Measurements from ENCODE around the gene SMAD7. TPM values are rescaled to one million over a fixed set of nuclear protein-coding genes. Genes with fewer than 3 reads are reported as not detected.
A peak's percentile ranks its signal among the peaks of the same experiment; 100 is the strongest.

SMAD7 gene
- total RNA-seq, 2 experiments from 2014 or later, result 244 to 254 TPM

DNA sequence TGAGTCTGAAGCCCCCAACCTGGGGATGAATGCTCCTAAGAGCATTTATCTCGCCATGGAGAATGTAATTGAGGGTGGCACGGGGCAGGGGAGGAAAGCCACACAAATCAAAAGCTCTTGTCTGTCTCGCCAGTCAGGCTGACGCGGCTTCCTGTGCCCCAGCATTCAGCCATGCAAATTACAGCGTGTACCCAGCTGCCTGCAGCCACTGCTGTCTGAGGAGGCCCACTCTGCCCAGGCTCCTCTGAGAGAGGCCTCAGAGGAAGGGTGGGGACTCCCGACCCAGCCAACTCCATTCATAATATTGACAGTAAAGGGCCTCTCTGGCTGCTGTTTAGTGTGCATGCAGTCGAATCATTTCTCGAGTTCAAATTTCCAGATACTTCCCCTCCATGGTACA lies 22.0 kb downstream of the SMAD7 start:
- POLR2A ChIA-PET, result interaction anchor here (0.7 to 3.3 kb wide), 6 partner anchors 9 to 23 kb away, joined by 3 to 28 read pairs (median 9); no protein-coding TSS in a partner anchor
- Histone ChIP-seq H3K4me3 (ENCODE audit: low read length) (peak overlapping the region; percentile 31), H3K27ac (ENCODE audit: low read depth in 1 of 2, low read length in 2 of 2) (peak overlapping the region in 1 of 2 donors; percentile 24), H3K27me3 (ENCODE audit: control insufficient read depth in 1 of 2, insufficient read depth in 2 of 2, low read length in 2 of 2) (no peaks in the 10 kb centered on the region), H3K36me3 (ENCODE audit: insufficient read depth, low read length) (no peaks in the 10 kb centered on the region), H3K9me3 (ENCODE audit: control insufficient read depth in 1 of 2, insufficient read depth in 1 of 2, low read length in 2 of 2) (no peaks in the 10 kb centered on the region), H3K4me1 (ENCODE audit: insufficient read depth, low read length) (peaks cover 94% of the 10 kb centered on the region)
- DNase-seq (peak; percentile 54 to 93 (median 80)), ATAC-seq (ENCODE audit: poor library complexity) (peak; percentile 89)
- H3K4me1 Mint-ChIP-seq (ENCODE audit: low read depth), result peaks cover 97% of the 10 kb centered on the region
- peak overlapping the region; percentile 84 for H3K27ac Mint-ChIP-seq
- no peak for TF ChIP-seq CTCF (IDR thresholded peaks at IDR 0.05)
- intact Hi-C loops (cut with DNase I, micrococcal nuclease), result loop anchor here (1.0 to 10.0 kb wide), 4 partner anchors 13 to 46 kb away; partner anchors contain the start of gene SMAD7 (in 1 of the 2)
- peaks cover 19% of the 10 kb centered on the region for H3K36me3 Mint-ChIP-seq (ENCODE audit: low read depth)
- no peaks in the 10 kb centered on the region for H3K9me3 Mint-ChIP-seq
- no peaks in the 10 kb centered on the region for H3K27me3 Mint-ChIP-seq
- CTCF ChIA-PET, result interaction anchor here (0.6 to 1.2 kb wide), 7 partner anchors 9 to 68 kb away, joined by 3 to 5 read pairs (median 3); no protein-coding TSS in a partner anchor
- H3K4me3 Mint-ChIP-seq, result peak overlapping the region; percentile 86

DNA sequence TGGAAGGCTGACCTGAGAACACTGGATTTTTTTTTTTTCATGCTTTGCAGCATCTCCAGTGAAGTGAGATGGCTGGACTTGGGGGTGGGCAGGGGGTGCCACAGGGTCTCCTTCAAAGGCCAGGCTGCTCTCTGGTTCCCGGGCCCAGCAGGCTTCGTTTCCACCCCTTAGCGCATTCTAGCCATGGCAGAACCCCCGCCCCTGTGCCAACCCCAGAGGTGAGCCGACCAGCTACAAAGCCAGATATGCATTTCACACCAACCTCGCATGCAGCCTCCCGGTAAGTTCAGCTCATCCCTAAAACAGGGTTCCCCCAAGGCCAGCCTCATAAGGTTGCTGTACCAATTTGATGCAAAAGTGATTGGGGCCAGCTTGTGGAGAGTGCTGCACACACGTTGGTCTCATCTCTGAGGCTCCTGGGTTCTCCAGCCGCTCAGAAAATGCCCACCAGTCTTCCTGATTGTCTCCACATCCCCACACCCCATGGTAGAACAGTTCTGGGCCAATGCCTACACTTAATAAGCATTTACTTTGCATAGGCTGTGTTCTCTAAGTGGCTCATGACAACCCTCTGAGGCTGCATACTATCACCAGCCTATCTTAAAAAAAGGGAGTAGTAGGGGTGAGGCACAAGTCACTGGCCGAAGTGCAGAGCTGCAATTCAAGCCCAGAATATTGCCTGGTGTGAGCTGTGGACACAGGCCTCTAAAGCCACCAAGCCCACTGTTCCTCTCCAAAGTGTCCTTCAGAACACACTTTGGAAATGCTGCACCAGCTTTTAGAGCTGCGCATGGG lies 23.3 kb downstream of the SMAD7 start:
- Mint-ChIP-seq H3K9me3 (no peaks in the 10 kb centered on the region), H3K4me1 (ENCODE audit: low read depth) (peaks cover 97% of the 10 kb centered on the region), H3K36me3 (ENCODE audit: low read depth) (peaks cover 31% of the 10 kb centered on the region), H3K4me3 (peak overlapping the region; percentile 44), H3K27ac (peak overlapping the region; percentile 84), H3K27me3 (no peaks in the 10 kb centered on the region)
- Histone ChIP-seq H3K36me3 (ENCODE audit: insufficient read depth, low read length) (no peaks in the 10 kb centered on the region), H3K4me3 (ENCODE audit: low read length) (no peak overlapping the region), H3K4me1 (ENCODE audit: insufficient read depth, low read length) (peaks cover 94% of the 10 kb centered on the region), H3K27ac (ENCODE audit: low read depth in 1 of 2, low read length in 2 of 2) (no peak overlapping the region), H3K27me3 (ENCODE audit: control insufficient read depth in 1 of 2, insufficient read depth in 2 of 2, low read length in 2 of 2) (no peaks in the 10 kb centered on the region), H3K9me3 (ENCODE audit: control insufficient read depth in 1 of 2, insufficient read depth in 1 of 2, low read length in 2 of 2) (no peaks in the 10 kb centered on the region)
- ATAC-seq (ENCODE audit: poor library complexity) (no peak), DNase-seq (no peak)
- ChIA-PET CTCF (no interaction called here), POLR2A (interaction anchor here (0.7 to 3.3 kb wide), 6 partner anchors 13 to 188 kb away, joined by 3 to 28 read pairs (median 8); no protein-coding TSS in a partner anchor)
- intact Hi-C loops (cut with DNase I, micrococcal nuclease), result loop anchor here (2.0 to 10.0 kb wide), 3 partner anchors 21 to 47 kb away; partner anchors contain the start of gene SMAD7 (in 1 of the 2)
- TF ChIP-seq CTCF (IDR thresholded peaks at IDR 0.05), result no peak

DNA sequence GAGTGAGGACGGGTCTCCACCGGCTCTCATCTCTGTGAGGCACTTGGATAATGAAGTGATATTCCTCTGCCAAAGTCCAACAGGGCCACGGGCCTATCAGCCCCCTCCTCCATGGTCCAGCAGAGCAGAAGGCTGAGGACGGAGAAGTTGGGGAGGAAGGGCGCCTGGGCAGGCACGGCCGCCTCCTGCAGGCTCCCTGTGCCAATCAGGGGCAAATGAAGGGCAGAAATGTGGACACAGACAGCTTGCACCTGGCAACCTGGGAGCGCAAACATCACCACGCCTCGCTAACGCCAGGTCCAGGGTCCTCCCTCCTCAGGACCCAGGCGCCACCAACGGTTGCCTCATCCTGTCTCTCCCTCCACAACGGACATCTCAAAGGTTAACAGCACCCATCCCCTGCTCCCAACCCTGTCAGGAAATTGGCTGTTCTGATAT lies 24.3 kb downstream of the SMAD7 start:
- Mint-ChIP-seq H3K27me3 (no peaks in the 10 kb centered on the region), H3K27ac (peak overlapping the region; percentile 84), H3K4me3 (peak overlapping the region; percentile 40), H3K4me1 (ENCODE audit: low read depth) (peaks cover 90% of the 10 kb centered on the region), H3K36me3 (ENCODE audit: low read depth) (peaks cover 33% of the 10 kb centered on the region), H3K9me3 (no peaks in the 10 kb centered on the region)
- no peak for TF ChIP-seq CTCF (IDR thresholded peaks at IDR 0.05)
- no peak for ATAC-seq (ENCODE audit: poor library complexity)
- ChIA-PET POLR2A (no interaction called here), CTCF (no interaction called here)
- H3K27me3 ChIP-seq (ENCODE audit: control insufficient read depth in 1 of 2, insufficient read depth in 2 of 2, low read length in 2 of 2), result no peaks in the 10 kb centered on the region
- DNase-seq, result peak in 1 of 14 experiments; percentile 2
- H3K27ac ChIP-seq (ENCODE audit: low read depth in 1 of 2, low read length in 2 of 2), result no peak overlapping the region
- peaks cover 94% of the 10 kb centered on the region for H3K4me1 ChIP-seq (ENCODE audit: insufficient read depth, low read length)
- intact Hi-C loops (cut with DNase I, micrococcal nuclease), result loop anchor here in 1 of 2 experiments (10.0 kb wide), 1 partner anchor 48 kb away; no protein-coding TSS in a partner anchor
- H3K36me3 ChIP-seq (ENCODE audit: insufficient read depth, low read length), result peaks cover 6% of the 10 kb centered on the region
- H3K9me3 ChIP-seq (ENCODE audit: control insufficient read depth in 1 of 2, insufficient read depth in 1 of 2, low read length in 2 of 2), result no peaks in the 10 kb centered on the region
- no peak overlapping the region for H3K4me3 ChIP-seq (ENCODE audit: low read length)
